ENCODE results near the gene SUV39H2.
"Not testable (repeated sequence)": the region's sequence is repeated elsewhere in the genome, so short reads cannot be mapped to it uniquely, and the experiment has no call there.

The SUV39H2 gene

GRCh38 chr10:14878266-14879123 lies at the start of gene SUV39H2:
Gene SUV39H2, plus strand, starts transcription at chr10:14878866. Its CDS starts 23 bp downstream, at chr10:14878889.
- FAIRE-seq (peak; percentile 92), DNase-seq (ENCODE audit: low spot score) (peak; percentile 100)

DNA sequence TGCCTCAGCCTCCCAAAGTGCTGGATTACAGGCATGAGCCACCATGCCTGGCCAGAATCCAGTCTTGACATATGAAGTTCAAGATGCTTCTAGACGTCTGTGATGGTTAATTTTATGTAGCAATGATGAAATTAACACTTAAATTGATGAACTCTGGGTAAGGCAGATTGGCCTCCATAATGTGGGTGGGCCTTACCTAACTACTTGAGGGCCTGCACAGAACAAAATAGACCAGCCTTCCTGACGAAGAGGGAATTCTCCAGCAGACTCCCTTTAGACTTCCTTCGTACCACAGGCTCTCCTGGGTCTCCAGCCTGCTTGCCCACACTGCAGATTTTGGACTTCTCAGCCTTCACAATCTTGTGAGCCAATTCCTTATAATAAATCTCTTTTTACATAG lies 45.6 kb upstream of the SUV39H2 start:
- DNase-seq (ENCODE audit: low spot score) = no peak
- no peak for FAIRE-seq

DNA sequence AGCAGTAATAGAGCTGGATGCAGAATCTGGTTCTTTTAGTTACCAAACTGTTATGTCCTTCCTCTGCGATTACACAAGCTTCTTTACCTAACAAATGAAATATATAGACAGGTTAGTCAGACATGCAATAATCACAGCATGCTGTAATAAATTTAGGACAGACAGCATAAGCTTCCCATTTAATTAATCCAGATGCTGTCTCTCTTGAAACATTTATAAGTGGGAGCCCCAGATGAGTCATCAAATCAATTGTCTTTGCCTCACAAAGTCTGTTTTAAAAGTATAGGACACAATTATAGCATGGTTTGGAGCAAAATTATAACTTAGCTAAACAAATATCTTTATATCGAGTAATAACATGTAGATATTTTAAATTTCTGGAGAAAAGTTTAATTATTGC lies 42.5 kb upstream of the SUV39H2 start:
- DNase-seq (ENCODE audit: low spot score) (no peak), FAIRE-seq (no peak)

GRCh38 chr10:14837003-14837756 lies 41.5 kb upstream of the SUV39H2 start:
- DNase-seq (ENCODE audit: low spot score) (no peak), FAIRE-seq (no peak)

DNA sequence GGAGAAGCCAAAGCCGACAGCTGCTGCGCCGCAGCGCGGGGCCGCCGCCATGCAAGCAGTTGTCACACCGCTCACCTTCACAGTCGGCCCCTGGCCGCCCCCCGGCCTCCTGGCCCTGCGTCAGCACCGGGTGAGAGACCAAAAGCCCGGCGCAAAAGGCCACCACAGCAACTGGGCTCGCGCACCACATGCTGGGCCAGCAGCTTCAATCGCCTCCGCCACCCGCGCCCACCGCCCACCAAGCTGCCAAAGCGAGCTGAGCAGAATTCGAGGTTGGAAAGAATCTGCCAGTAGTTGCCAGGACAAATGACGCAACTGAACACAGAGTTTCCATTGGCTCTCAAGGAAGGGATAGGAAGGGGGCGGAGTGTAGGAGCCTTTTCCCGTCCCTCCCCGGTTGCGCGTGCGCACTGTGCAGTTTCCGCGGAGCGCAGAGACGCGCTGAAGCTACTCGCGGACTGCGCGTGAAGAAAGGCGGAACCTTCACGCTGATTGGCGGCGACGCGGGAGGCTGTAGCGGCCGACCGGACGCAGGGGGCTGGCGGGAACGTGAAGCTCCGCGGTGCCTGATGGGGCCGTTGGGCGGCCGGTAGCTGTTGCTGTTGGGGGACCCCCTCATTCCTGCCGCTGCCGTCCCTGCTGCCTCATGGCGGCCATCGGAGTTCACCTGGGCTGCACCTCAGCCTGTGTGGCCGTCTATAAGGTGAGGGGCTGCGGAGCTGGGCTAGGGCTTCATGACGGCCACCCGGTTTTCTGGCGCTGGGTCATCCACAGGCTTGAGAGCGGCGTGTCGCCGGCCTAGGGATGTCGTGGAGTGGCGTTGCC lies 40.7 kb upstream of the SUV39H2 start, which contains the start of the genes CDNF, HSPA14 and MSANTD7:
Gene CDNF, minus strand, starts transcription at position 281 of the 825 bp plus-strand sequence. Its CDS starts 91 bp downstream, at position 190.
Gene HSPA14, plus strand, starts transcription at position 550 of the 825 bp plus-strand sequence. Its CDS starts 97 bp downstream, at position 647.
Gene MSANTD7, plus strand, starts transcription at position 550 of the 825 bp plus-strand sequence. CDS start 3,979 bp downstream, outside the sequence.
- FAIRE-seq (peak; percentile 96), DNase-seq (ENCODE audit: low spot score) (peak; percentile 99)

- no peak for FAIRE-seq
- peak; percentile 35 for DNase-seq (ENCODE audit: low spot score)
Observed at GRCh38 chr10:14838582-14839304, 39.9 kb upstream of the SUV39H2 start.

GRCh38 chr10:14839305-14839695 lies 39.4 kb upstream of the SUV39H2 start:
- FAIRE-seq = no peak
- no peak for DNase-seq (ENCODE audit: low spot score)

DNA sequence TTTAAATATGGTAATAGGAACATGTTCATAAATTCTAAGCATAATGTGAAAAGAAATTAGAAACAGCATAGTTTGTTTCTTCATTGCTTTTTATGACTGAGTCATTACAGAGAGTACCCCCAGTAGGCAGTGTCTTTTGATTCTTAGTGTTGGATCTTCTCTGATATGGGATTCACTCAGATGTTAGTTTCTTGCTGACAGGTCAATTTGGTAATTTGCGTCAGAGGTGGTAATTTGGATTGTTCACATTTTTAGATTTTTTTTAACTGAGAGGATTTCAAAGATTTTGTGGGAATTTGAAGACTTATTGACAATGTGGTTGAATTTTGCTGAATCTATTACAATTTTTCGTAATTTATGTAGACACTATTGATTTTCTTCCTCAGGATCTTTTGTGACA lies 38.5 kb upstream of the SUV39H2 start:
- DNase-seq (ENCODE audit: low spot score) = no peak
- FAIRE-seq = no peak

GRCh38 chr10:14843327-14843988 lies 35.2 kb upstream of the SUV39H2 start:
- no peak for DNase-seq (ENCODE audit: low spot score)
- FAIRE-seq = no peak

DNA sequence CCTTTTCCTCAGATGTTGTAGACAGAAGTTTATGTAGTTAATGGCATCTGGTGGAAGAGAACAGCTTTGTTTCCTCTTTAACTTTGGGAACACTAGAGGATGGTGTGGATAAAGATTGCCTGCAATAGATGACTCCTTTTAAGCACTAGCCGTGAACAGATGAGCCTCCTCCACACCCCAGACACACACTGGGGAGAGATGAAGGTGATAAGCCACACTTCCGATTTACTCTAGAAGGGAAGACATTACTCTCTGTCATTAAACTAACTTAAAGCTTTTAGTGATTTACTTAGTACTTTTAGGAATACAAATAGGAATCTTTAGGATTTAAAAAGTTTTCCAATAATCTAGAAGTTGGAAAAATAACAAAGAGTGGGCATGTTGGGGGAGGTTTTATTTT lies 33.7 kb upstream of the SUV39H2 start:
- DNase-seq (ENCODE audit: low spot score) (no peak), FAIRE-seq (no peak)

- DNase-seq (ENCODE audit: low spot score) (no peak), FAIRE-seq (no peak)
Observed at GRCh38 chr10:14852236-14852635, 26.4 kb upstream of the SUV39H2 start.

- FAIRE-seq (no peak), DNase-seq (ENCODE audit: low spot score) (no peak)
Observed at GRCh38 chr10:14855453-14855852, 23.2 kb upstream of the SUV39H2 start.

DNA sequence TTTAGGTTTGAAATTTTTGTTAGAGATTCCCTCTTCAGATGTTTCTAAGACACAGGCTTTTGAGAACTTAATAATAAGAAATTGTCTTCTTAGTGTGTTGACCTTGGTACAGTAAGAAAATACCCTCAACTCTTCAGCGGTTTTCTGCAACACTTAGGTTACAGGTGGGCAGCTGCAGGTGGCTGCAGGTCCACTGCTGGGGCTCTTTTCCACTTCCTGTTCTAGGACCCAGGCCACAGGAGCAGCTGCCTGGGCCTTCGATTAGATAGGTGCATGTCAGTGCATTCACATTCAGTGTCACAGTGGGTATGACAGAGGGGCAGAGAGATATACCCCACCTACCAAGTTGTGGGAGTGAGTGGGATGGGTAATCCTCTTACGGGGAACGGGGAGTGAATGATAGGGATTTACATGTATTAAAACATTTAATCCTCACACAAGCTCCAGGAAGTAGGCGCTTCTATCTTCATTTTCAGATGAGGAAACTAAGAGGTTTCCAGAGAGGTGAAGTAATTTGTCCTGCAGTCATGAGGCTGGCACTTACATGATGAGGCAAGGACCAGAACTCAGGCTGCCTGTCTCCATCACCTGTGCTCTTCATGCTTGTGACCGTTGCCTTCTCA lies 20.2 kb upstream of the SUV39H2 start:
- no peak for DNase-seq (ENCODE audit: low spot score)
- FAIRE-seq = no peak

DNA sequence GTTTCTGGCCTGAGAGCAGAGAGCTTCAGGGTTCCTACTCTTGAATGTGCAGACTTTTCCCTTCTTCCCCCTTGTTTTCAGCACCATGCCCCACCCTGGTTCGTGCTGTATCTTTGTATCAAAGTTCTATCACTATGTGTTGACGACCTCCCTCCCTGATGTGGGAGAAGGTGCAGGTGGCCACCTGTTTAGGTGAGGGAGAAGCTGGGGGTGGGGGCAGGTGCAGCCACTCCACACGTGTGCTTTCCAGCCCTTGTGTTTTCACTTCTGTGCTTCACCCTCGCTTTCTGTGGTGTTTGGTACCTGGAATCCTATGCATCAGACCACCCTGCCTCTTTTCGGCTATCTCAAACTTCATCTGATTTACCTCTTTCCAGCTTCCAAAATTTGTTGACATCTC lies 19.6 kb upstream of the SUV39H2 start:
- FAIRE-seq (no peak), DNase-seq (ENCODE audit: low spot score) (no peak)

- DNase-seq (ENCODE audit: low spot score) (no peak), FAIRE-seq (no peak)
Observed at GRCh38 chr10:14859775-14860174, 18.9 kb upstream of the SUV39H2 start.

GRCh38 chr10:14860791-14861190 lies 17.9 kb upstream of the SUV39H2 start:
- FAIRE-seq = no peak
- no peak for DNase-seq (ENCODE audit: low spot score)

DNA sequence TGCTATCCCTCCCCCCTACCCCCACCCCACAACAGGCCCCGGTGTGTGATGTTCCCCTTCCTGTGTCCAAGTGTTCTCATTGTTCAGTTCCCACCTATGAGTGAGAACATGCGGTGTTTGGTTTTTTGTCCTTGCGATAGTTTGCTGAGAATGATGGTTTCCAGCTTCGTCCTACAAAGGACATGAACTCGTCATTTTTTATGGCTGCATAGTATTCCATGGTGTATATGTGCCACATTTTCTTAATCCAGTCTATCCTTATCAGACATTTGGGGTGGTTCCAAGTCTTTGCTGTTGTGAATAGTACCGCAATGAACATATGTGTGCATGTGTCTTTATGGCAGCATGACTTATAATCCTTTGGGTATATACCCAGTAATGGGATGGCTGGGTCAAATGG lies 14.2 kb upstream of the SUV39H2 start:
- not testable (repeated sequence) for FAIRE-seq; DNase-seq (ENCODE audit: low spot score)

DNA sequence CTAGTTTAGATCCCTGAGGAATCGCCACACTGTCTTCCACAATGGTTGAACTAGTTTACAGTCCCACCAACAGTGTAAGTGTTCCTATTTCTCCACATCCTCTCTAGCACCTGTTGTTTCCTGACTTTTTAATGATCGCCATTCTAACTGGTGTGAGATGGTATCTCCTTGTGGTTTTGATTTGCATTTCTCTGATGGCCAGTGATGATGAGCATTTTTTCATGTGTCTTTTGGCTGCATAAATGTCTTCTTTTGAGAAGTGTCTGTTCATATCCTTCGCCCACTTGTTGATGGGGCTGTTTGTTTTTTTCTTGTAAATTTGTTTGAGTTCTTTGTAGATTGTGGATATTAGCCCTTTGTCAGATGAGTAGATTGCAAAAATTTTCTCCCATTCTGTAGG lies 13.8 kb upstream of the SUV39H2 start:
- not testable (repeated sequence) for FAIRE-seq; DNase-seq (ENCODE audit: low spot score)

GRCh38 chr10:14873090-14873760 lies 5.4 kb upstream of the SUV39H2 start:
- no peak for DNase-seq (ENCODE audit: low spot score)
- FAIRE-seq = no peak

Measured in urothelium cell line (cell line).